Measurements from ENCODE around the gene ADAMTS6.
"Not testable (repeated sequence)": the region's sequence is repeated elsewhere in the genome, so short reads cannot be mapped to it uniquely, and the experiment has no call there.

ADAMTS6 gene

GRCh38 chr5:65359981-65360380 is 121.7 kb downstream of the ADAMTS6 start:
- no peak for DNase-seq

- no peak for DNase-seq
These were observed 122.2 kb downstream of the ADAMTS6 start for GRCh38 chr5:65359569-65359968.

DNA sequence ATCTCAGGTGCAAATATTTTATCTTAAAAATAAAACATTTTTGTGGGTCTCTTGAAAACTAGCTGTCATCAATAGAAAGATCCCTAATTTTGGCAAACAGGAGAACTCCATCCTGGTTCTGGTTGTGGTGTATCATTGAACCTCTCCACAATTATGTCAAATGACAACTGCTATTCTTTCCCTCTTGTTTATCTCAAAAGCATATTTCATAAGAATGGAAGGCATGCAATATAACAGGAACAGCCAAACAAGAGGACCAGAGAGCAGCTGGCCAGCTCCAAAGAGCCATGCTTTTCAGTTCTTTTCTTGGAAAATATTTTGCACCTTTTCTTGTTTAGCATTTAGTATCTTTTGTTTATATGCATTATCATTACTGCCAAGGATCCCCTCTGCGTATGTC is 125.4 kb downstream of the ADAMTS6 start:
- no peak for DNase-seq

GRCh38 chr5:65355301-65355700 is 126.4 kb downstream of the ADAMTS6 start:
- DNase-seq, result no peak

DNA sequence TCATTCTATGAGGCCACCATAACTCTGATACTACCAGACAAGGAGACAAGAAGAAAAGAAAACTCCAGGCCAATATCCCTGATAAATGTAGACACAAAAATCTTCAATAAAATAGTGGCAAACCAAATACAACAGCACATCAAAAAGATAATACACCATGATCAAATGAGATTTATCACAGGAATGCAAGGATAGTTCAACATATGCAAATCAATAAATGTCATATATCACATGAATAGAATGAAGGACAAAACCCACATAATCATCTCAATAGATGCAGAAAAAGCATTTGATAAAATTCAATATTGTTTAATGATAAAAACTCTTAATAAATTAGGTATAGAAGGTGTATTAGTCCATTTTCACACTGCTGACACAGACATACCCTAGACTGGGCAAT is 139.9 kb downstream of the ADAMTS6 start:
- DNase-seq, result no peak

DNA sequence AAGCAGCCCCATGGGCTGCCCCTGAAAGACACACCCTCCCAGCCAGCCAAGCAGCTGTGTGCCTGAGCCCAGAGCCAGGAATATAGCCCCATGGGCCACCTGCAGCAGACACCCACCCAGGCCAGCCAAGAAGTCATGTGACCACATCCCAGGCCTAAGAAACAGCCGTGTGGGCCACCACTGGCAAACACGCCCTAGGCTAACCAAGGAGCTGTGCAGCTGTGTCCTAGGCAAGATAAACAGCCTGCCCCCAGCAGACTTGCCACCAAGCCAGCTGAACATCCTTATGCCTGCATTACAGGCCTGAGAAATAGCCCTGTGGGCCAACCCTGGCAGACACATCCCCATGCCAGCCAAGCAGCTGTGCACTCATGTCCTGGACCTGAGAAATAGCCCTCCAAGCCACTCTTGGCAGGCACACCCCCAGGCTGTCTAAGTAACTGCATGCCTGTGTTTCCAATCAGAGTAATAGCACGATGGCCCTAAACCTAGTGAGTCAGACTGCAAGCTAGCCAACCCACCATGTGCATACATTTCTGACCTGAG is 143.0 kb downstream of the ADAMTS6 start:
- no peak for DNase-seq

DNA sequence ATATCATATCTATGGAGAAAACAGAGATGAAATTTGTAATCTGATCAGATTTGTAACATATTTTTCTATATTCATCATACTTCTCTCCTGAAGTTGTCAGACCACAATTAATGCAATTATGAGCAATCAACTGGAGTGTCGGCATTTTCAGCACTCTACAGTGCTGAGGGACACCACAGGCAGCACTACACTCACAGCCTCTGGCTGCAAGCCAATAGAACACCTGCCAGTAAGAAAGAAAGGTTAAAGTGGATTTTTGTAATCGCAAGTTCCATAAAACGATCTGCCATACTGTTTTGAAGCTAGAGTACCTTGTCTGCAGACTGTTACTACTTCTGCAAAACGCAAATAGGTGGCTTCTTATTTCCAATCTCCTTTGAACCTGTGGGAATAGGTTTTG is 147.6 kb downstream of the ADAMTS6 start:
- DNase-seq, result peak; percentile 78

DNA sequence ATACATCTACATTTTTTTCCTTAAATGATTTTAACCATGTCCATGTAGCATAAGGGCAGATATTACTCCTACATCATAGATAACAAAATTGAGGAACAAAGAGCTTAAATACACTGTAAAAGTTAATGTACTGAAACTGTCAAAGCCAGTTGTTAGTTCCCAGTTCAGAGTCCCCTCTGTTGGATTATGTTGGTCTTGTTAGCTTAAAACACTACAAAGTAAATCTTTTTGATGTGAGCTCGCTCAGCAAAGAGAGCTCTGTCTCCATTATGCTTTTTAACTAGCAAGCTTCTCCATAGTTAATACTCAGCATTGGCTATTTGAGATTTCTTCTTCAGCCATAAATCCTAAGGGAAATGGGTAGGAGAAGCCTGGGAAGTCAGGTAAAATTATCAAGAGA is 149.1 kb downstream of the ADAMTS6 start:
- DNase-seq, result no peak

- DNase-seq, result no peak
These were observed 152.5 kb downstream of the ADAMTS6 start for GRCh38 chr5:65329266-65329665.

DNA sequence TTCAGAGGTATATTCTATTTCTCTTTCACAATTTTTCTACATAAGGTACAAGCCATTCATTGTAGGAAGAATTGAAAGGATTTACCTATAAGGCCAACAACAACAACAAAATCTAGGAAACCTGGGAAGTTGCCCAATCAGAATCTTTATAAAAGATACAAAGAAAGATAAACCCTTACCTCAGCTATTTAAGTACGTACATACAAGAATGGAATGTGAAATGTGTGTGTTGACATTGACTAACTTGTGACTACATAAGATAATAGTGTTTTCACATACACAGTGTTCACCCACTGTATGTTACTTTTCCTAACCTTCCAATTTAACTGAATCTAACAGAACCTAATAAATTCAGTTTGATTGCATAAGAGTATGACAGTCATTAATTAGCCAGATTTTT is 154.1 kb downstream of the ADAMTS6 start:
- DNase-seq, result no peak

DNA sequence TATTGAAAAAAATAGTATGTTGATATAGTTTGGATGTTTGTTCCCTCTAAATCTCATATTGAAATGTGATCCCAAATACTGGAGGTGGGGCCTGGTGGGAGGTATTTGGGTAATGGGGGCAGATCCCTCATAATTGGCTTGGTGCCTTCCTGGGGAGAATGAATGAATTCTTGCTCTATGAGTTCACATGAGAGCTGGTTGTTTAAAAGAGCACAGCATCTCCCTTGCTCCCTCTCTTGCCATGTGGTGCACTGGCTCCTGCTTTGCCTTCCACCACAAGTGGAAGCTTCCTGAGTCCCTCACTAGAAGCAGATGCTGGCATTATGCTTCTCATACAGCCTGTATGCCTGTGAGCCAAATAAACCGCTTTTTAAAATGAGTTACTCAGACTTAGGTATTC is 154.8 kb downstream of the ADAMTS6 start:
- DNase-seq, result no peak

GRCh38 chr5:65324226-65324625 is 157.5 kb downstream of the ADAMTS6 start:
- DNase-seq, result no peak

DNA sequence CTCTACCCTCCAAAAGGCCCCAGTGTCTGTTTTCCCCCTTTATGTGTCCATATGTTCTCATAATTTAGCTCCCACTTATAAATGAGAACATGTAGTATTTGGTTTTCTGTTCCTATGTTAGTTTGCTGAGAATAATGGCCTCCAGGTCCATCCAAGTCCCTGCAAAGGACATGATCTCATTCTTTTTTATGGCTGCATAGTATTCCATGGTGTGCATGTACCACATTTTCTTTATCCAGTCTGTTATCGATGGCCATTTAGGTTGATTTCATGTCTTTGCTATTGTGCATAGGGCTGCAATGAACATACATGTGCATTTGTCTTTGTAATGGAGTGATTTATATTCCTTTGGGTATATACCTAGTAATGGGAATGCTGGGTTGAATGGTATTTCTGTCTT is 161.0 kb downstream of the ADAMTS6 start:
- not testable (repeated sequence) for DNase-seq

DNA sequence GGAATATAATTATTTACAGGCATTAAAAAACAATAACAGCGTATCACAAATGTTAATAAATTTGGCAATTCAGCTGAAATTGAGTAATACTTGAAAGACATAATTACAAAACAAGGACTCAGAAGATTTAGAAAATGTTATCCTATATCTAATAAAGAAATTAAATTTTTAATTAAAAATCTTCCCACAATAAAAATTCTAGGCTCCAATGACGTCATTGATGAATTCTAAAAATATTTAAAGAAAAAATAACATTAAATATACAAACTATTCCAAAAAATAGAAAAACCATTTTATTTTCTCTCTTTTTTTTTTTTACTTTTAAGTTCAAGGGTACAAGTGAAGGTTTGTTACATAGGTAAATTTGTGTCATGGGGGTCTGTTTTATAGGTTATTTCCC is 161.5 kb downstream of the ADAMTS6 start:
- DNase-seq, result no peak

- DNase-seq, result no peak
These were observed 173.8 kb downstream of the ADAMTS6 start for GRCh38 chr5:65307931-65308330.

DNA sequence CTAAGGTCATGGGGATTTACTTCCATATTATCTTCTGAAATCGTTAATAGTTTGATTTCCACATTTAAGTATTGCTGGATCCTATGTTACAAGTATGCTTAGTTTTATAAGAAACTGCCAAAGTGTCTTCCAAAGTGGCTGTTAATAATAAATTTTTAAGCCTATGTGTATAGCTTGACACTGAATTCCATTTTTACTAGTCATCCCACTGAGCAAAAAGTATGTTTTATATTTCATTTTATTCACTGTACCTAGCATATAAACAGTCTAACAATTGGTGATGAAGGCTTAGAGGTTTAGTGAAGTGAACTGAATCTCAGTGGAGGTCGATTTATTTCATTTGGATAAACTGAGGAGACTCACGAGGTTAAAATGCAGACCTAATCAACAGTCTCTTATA is 174.6 kb downstream of the ADAMTS6 start:
- no peak for DNase-seq

- no peak for DNase-seq
These were observed 175.8 kb downstream of the ADAMTS6 start for GRCh38 chr5:65305913-65306312.

DNA sequence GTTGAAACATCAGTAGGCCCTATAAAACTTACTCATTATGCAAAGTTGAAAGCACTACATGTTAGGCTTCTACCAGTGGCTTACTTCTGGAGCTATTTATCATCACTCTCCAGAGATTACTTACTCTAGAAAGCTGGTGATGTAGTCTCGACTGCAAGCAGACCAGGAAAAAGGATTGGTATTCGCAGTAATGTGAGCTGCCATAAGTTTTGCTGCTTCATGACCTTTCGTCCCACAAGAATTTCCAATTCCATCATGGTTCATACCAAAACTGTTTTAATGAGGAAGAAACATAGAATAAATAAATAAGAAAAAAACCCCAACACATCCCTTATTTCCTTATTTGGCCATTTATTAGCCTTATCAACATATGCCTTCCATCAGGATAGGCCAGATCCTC is 181.9 kb downstream of the ADAMTS6 start:
- no peak for DNase-seq

DNA sequence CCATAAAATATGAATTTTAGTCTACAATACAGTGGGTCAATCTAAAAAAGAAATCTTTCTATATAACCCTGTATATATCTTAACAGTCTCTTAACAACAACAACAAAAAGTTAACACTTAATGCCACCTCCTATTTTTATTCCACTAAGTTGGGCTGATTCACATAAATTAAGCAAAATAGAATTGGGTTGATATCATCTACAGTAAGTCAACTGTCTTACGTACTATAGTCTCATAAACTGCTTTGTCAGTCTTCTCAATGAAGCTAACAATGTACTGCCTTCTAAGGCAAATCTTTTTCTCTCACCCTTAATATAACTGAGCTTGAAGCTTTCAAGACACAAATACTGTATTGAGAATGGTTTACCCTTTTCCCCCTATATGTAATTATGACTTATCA is 185.7 kb downstream of the ADAMTS6 start:
- DNase-seq, result no peak

GRCh38 chr5:65292196-65292595 is 189.5 kb downstream of the ADAMTS6 start:
- DNase-seq, result no peak

DNA sequence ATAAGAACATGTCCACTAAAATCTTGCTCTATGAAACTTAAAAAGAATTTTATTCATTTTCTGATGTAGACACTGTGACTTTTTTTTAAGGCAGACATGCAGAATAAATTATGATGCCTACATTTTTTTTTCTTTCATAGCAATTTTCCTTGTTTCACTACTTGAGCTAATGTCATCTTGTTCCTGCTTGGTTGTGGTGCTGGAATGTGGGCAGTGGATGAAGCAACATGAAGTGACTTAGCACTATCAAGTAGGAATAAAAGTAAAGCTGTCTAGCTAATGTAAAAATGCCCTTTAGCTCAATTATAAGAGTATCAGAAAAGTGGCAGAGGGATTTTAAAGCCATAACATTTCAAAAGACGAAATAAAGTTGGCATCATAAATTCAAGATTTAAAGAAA is 191.0 kb downstream of the ADAMTS6 start:
- DNase-seq, result no peak

DNA sequence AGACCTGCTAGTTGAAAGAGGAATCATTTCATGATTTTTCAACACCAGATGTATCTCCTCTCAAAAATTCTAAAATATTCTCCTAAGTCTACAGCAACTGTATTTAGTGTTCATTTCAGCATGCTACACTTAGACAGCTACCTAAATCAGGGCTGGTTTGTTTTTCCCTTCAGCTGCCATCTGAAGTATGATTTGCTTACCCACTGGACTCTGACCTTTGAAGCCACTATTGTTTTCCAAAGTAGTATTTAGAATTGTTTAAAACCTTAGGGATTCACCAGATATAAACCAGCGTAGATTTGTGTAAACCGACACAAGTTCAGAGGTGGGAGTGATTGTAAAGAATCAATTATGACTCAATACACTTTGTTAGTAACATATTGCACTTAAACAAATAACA is 193.1 kb downstream of the ADAMTS6 start:
- DNase-seq, result no peak

- DNase-seq, result no peak
These were observed 202.1 kb downstream of the ADAMTS6 start for GRCh38 chr5:65279603-65280002.

GRCh38 chr5:65276178-65276890 is 205.4 kb downstream of the ADAMTS6 start:
- no peak for DNase-seq

DNA sequence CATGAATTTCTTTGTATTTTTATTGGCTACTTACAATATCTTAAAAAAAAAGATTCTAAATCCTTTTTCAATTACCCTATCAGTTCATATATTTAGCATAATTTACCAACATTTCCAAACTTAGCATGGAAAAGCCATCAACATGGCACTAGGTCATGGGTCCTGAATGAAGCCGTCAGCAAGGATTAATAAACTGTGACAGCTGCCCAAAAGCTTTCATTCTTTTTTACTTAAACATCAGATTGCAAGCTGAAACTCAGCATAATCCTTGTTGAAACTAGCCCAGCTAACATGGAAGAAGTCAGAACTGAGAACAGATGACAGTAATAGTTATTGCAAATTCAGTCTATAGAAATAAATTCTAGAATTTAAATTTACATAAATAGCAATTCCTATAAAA is 209.8 kb downstream of the ADAMTS6 start:
- DNase-seq, result no peak

Data from NCI-H774 (cell line).